B cell (primary cell): ENCODE results near the gene ZBTB47. TPM values are rescaled to one million over a fixed set of nuclear protein-coding genes. Genes with fewer than 3 reads are reported as not detected.

Experiments used
- ATAC-seq: fragments of 200-7000 bp; cut with Tn5 transposase; one replicate; pipeline ENCODE4 v1.10.0; 2021; ENCODE audit warnings: low read depth, mild to moderate bottlenecking, moderate number of reproducible peaks, moderate library complexity
- CTCF ChIA-PET: fragments of 350-600 bp; sonication (Branson Sonifier 250); formaldehyde crosslinking; loops from one replicate; lab custom pipeline; 2021; ENCODE audit warnings: antibody characterized with exemption, inconsistent platforms; lab: Charles Lee
- POLR2A ChIA-PET: fragments of 350-600 bp; sonication (Branson Sonifier 250); formaldehyde crosslinking; loops from one replicate; lab custom pipeline; 2021; ENCODE audit warnings: antibody characterized with exemption; lab: Charles Lee
- DNase-seq: peaks from one replicate; pipeline ENCODE4 v3.0.0; 2013
- H2AFZ ChIP-seq: 2 replicates; pipeline ENCODE4 v1.6.1; 2012; ENCODE audit warnings: mild to moderate bottlenecking, low read depth, low read length; ENCODE audit not compliant: insufficient read depth, poor library complexity, severe bottlenecking
- H3K27ac ChIP-seq, 2 donors: 1 replicate in 1 of 2; 2 replicates in 1 of 2; pipeline ENCODE4 v1.5.1; 2012 to 2013; ENCODE audit warnings: low read length in 2 of 2, mild to moderate bottlenecking in 2 of 2, moderate library complexity in 1 of 2
- H3K27me3 ChIP-seq, 4 experiments: fragments of 200-600 bp in 1 of 4; sonication (generic) in 1 of 4; replicated peaks in 1 of 4; 1 replicate in 2 of 4; 2 replicates in 2 of 4; pipeline versions ENCODE4 v1.6.1 to v1.7.0; 2013 to 2016; ENCODE audit warnings: low read length in 3 of 4, mild to moderate bottlenecking in 2 of 4, mixed read lengths in 1 of 4, moderate library complexity in 1 of 4; ENCODE audit not compliant: insufficient read depth in 4 of 4, control insufficient read depth in 3 of 4; ENCODE audit errors: control extremely low read depth in 1 of 4
- H3K36me3 ChIP-seq, 2 experiments: replicated peaks in 1 of 2; 1 replicate in 1 of 2; 2 replicates in 1 of 2; pipeline versions ENCODE4 v1.6.1 to v1.7.1; 2013; ENCODE audit warnings: low read length in 1 of 2; ENCODE audit not compliant: insufficient read depth in 2 of 2, control insufficient read depth in 1 of 2; ENCODE audit errors: control extremely low read depth in 1 of 2, extremely low read depth in 1 of 2
- H3K4me1 ChIP-seq, 2 donors: fragments of 200-600 bp in 1 of 2; sonication (generic) in 1 of 2; 1 replicate in 1 of 2; 2 replicates in 1 of 2; pipeline versions ENCODE4 v1.5.1 to v1.6.1; 2013 to 2017; ENCODE audit warnings: low read length in 2 of 2; ENCODE audit not compliant: control insufficient read depth in 2 of 2, insufficient read depth in 2 of 2
- H3K4me2 ChIP-seq: replicated peaks from 2 replicates; pipeline ENCODE3; 2012; ENCODE audit warnings: mild to moderate bottlenecking, low read depth, low read length; ENCODE audit not compliant: poor library complexity, severe bottlenecking
- H3K4me3 ChIP-seq, 5 experiments: fragments of 200-600 bp in 1 of 5; sonication (generic) in 1 of 5; 1 replicate in 3 of 5; 2 replicates in 2 of 5; pipeline versions ENCODE4 v1.5.1 to v1.7.0; 2011 to 2016; ENCODE audit warnings: low read length in 4 of 5, mild to moderate bottlenecking in 4 of 5, low read depth in 2 of 5, control low read depth in 1 of 5, moderate library complexity in 1 of 5; ENCODE audit not compliant: insufficient read depth in 1 of 5; ENCODE audit errors: control extremely low read depth in 1 of 5, extremely low read depth in 1 of 5
- H3K79me2 ChIP-seq: fragments of 200-600 bp; sonication (generic); one replicate; pipeline ENCODE4 v1.6.0; 2016; ENCODE audit warnings: low read length; ENCODE audit not compliant: control insufficient read depth, insufficient read depth
- H3K9ac ChIP-seq: fragments of 200-600 bp; sonication (generic); 2 replicates; pipeline ENCODE4 v1.6.1; 2017; ENCODE audit warnings: mild to moderate bottlenecking, low read length, moderate library complexity
- H3K9me3 ChIP-seq, 3 donors: one replicate each; pipeline versions ENCODE4 v1.6.1 to v1.7.1; 2013; ENCODE audit warnings: low read length in 2 of 3; ENCODE audit not compliant: control insufficient read depth in 2 of 3, insufficient read depth in 1 of 3; ENCODE audit errors: control extremely low read depth in 1 of 3
- H4K20me1 ChIP-seq: 2 replicates; pipeline ENCODE4 v1.6.0; 2012; ENCODE audit warnings: mild to moderate bottlenecking, low read length; ENCODE audit not compliant: insufficient read depth, control insufficient read depth, poor library complexity, severe bottlenecking
- H3K27ac Mint-ChIP-seq: one replicate; pipeline ENCODE4 v1.8.0; 2021; ENCODE audit warnings: mixed read lengths
- H3K27me3 Mint-ChIP-seq: one replicate; pipeline ENCODE4 v1.8.0; 2021; ENCODE audit warnings: mixed read lengths
- H3K4me1 Mint-ChIP-seq: one replicate; pipeline ENCODE4 v1.8.0; 2021; ENCODE audit warnings: mixed read lengths
- H3K4me3 Mint-ChIP-seq: one replicate; pipeline ENCODE4 v1.8.0; 2021; ENCODE audit warnings: mixed read lengths
- H3K9me3 Mint-ChIP-seq: one replicate; pipeline ENCODE4 v1.8.0; 2022; ENCODE audit warnings: mixed read lengths; ENCODE audit not compliant: insufficient read depth
- EZH2 ChIP-seq: IDR thresholded peaks from 2 replicates; pipeline ENCODE4 v1.6.1; 2012; ENCODE audit warnings: borderline replicate concordance, low read depth, mild to moderate bottlenecking, moderate library complexity, low read length; ENCODE audit not compliant: insufficient read depth, poor library complexity, severe bottlenecking
- WGBS: methylation state at CpG from one replicate; pipeline ENCODE4 v1.1.5; 2013; ENCODE audit warnings: missing lambda C conversion rate; ENCODE audit not compliant: insufficient coverage; 5-methylcytosine and 5-hydroxymethylcytosine counted together
- intact Hi-C: fragments of 100-400 bp; cut with micrococcal nuclease; formaldehyde crosslinking; loops from one replicate; pipeline ENCODE4 v1.10.0; 2022
- polyA plus RNA-seq: library from polyadenylated mRNA; depleted of rRNA; stranded (reverse); fragments of >200 nt; gene quantifications from 2 replicates; pipeline ENCODE4 v1.2.3, GENCODE V29; 2012
- total RNA-seq, 2 donors: library from RNA; stranded (reverse); fragments of 120-200 nt in 1 of 2; gene quantifications; 1 replicate in 1 of 2; 2 replicates in 1 of 2; pipeline versions ENCODE4 v1.2.3 to v1.2.4, GENCODE V29; 2013 to 2022
- TF ChIP-seq, protein P1 (sequence below): fragments of 200-600 bp; IDR thresholded peaks from one replicate; pipeline ENCODE4 v1.8.0; 2022; ENCODE audit warnings: antibody characterized with exemption, mild to moderate bottlenecking

Gene ZBTB47
- total and polyA plus RNA-seq, 2 donors (not counting 1 experiment from before 2014, with no cell fraction given) = 0.34 to 1.6 TPM

GRCh38 chr3:42605546-42606173, 47.8 kb upstream of the ZBTB47 start:
- H3K4me1 ChIP-seq = peaks cover 11 to 14% of the 10 kb centered on the region in 2 donors
- H3K4me3 Mint-ChIP-seq = no peak overlapping the region
- intact Hi-C loops = no loop called here

GRCh38 chr3:42608581-42608980, 44.9 kb upstream of the ZBTB47 start:
- Mint-ChIP-seq H3K9me3 (no peaks in the 10 kb centered on the region), H3K27me3 (no peaks in the 10 kb centered on the region), H3K4me3 (no peak overlapping the region), H3K27ac (no peak overlapping the region), H3K4me1 (peaks cover 48% of the 10 kb centered on the region)
- TF ChIP-seq EZH2 = no peak
- TF ChIP-seq, protein P1, sequence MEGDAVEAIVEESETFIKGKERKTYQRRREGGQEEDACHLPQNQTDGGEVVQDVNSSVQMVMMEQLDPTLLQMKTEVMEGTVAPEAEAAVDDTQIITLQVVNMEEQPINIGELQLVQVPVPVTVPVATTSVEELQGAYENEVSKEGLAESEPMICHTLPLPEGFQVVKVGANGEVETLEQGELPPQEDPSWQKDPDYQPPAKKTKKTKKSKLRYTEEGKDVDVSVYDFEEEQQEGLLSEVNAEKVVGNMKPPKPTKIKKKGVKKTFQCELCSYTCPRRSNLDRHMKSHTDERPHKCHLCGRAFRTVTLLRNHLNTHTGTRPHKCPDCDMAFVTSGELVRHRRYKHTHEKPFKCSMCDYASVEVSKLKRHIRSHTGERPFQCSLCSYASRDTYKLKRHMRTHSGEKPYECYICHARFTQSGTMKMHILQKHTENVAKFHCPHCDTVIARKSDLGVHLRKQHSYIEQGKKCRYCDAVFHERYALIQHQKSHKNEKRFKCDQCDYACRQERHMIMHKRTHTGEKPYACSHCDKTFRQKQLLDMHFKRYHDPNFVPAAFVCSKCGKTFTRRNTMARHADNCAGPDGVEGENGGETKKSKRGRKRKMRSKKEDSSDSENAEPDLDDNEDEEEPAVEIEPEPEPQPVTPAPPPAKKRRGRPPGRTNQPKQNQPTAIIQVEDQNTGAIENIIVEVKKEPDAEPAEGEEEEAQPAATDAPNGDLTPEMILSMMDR = no peak
- peaks cover 0 to 4% (median 3%) of the 10 kb centered on the region in 3 donors for H3K9me3 ChIP-seq
- DNase-seq (no peak), ATAC-seq (no peak)
- no peak overlapping the region for H3K4me3 ChIP-seq
- peaks cover 5 to 17% of the 10 kb centered on the region in 2 experiments for H3K36me3 ChIP-seq
- H2AFZ ChIP-seq = no peak overlapping the region
- no peak overlapping the region for H3K4me2 ChIP-seq
- CTCF ChIA-PET = interaction anchor here (1.0 to 1.6 kb wide), 2 partner anchors 17 to 107 kb away, joined by 3 read pairs; no protein-coding TSS in a partner anchor
- POLR2A ChIA-PET = no interaction called here
- no peaks in the 10 kb centered on the region for H3K27me3 ChIP-seq
- intact Hi-C loops = no loop called here
- peaks cover 2 to 18% of the 10 kb centered on the region in 2 donors for H3K4me1 ChIP-seq
- H4K20me1 ChIP-seq = peaks cover 63% of the 10 kb centered on the region
- no peak overlapping the region for H3K27ac ChIP-seq
- H3K9ac ChIP-seq = no peak overlapping the region
- H3K79me2 ChIP-seq = peaks cover 100% of the 10 kb centered on the region
- 97% methylated on average over 3 of the region's 5 CpGs for WGBS

More at GRCh38 chr3:42605546-42606173, 47.8 kb upstream of the ZBTB47 start:
- Histone ChIP-seq H4K20me1 (peaks cover 52% of the 10 kb centered on the region), H3K9ac (no peak overlapping the region), H3K9me3 (peaks cover 3 to 5% (median 4%) of the 10 kb centered on the region in 3 donors), H3K36me3 (peaks cover 5 to 17% of the 10 kb centered on the region in 2 experiments), H2AFZ (no peak overlapping the region), H3K27ac (no peak overlapping the region), H3K4me2 (no peak overlapping the region), H3K27me3 (no peaks in the 10 kb centered on the region), H3K79me2 (peaks cover 100% of the 10 kb centered on the region), H3K4me3 (no peak overlapping the region)
- H3K27me3 Mint-ChIP-seq = no peaks in the 10 kb centered on the region
- TF ChIP-seq, protein P1 = no peak
- no peak for TF ChIP-seq EZH2
- WGBS = 100% methylated on average over 1 of the region's 5 CpGs
- ChIA-PET POLR2A (no interaction called here), CTCF (interaction anchor here (0.6 to 1.2 kb wide), 3 partner anchors 7 to 33 kb away, joined by 3 to 4 read pairs (median 3); no protein-coding TSS in a partner anchor)
- no peaks in the 10 kb centered on the region for H3K9me3 Mint-ChIP-seq
- H3K27ac Mint-ChIP-seq = no peak overlapping the region
- H3K4me1 Mint-ChIP-seq = peaks cover 37% of the 10 kb centered on the region
- no peak for DNase-seq
- no peak for ATAC-seq
